GM12865 (cell line): ENCODE data around the gene MARCHF7.
"Not testable (repeated sequence)": the region's sequence is repeated elsewhere in the genome, so short reads cannot be mapped to it uniquely, and the experiment has no call there.

Source experiments
- DNase-seq: peaks from one replicate; pipeline ENCODE4 v3.0.0; 2010; ENCODE audit warnings: low read depth
- H3K4me3 ChIP-seq: 2 replicates; pipeline ENCODE4 v1.5.1; 2011; ENCODE audit warnings: mild to moderate bottlenecking, low read depth, low read length, control low read depth
- TF ChIP-seq, protein P1 (sequence below): IDR thresholded peaks from 2 replicates; pipeline ENCODE4 v1.5.1; 2011; ENCODE audit warnings: low read length, control low read depth, low read depth, inconsistent platforms; ENCODE audit not compliant: insufficient read depth; ENCODE audit errors: missing control alignments

MARCHF7 gene

DNA sequence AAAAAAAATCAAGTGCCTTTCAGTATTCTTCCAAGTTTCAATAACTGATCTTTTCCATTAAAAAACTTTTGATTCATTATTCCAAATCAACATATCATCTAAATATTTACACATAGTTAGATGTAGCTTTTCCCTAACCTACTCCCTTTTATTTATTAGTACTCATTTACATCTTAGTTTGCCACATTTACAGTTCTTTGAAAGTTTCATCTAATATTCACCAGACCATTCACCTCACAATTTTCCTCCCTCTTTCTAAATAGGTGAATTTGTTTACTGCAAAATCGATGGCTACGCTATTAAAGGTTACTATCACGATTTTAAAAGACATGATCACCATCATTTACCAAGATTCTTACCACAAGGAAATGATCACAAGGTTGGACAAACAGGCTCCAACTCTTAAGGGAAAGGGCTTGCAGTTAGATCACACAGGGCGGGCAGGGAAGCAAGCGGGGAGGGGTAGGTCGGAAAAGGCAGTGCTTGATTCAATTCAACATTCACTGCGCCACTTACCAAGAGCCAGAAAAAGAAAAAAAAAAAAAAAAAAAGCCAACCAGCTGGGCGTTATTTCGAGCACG, 654 bp upstream of the MARCHF7 start:
- no peak for DNase-seq
- TF ChIP-seq, protein P1, sequence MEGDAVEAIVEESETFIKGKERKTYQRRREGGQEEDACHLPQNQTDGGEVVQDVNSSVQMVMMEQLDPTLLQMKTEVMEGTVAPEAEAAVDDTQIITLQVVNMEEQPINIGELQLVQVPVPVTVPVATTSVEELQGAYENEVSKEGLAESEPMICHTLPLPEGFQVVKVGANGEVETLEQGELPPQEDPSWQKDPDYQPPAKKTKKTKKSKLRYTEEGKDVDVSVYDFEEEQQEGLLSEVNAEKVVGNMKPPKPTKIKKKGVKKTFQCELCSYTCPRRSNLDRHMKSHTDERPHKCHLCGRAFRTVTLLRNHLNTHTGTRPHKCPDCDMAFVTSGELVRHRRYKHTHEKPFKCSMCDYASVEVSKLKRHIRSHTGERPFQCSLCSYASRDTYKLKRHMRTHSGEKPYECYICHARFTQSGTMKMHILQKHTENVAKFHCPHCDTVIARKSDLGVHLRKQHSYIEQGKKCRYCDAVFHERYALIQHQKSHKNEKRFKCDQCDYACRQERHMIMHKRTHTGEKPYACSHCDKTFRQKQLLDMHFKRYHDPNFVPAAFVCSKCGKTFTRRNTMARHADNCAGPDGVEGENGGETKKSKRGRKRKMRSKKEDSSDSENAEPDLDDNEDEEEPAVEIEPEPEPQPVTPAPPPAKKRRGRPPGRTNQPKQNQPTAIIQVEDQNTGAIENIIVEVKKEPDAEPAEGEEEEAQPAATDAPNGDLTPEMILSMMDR = no peak
- H3K4me3 ChIP-seq = peak overlapping the region; percentile 99

DNA sequence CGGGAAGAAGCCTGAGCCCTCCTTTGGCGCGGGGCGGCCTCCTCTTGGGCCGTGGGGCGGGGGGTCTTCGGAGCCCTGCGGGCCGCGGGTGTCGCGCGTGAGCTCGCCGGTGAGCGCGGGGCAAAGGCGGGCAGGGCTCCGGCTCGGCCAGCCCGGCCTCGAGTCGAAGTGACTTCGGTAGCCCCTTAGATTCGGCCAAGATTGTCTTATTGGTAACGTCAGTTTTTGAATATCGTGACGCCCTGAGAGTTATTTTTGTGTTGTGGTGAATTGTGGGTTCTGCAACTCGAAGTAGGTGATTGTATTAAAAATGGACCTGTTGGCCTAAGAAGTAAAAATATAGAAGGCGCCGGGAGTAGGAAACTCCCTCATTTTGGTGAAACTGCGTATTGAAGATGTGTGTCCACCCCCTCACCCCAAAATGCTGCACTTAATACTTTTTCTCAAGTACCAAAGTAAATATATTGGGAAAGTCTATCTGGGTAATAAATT, 669 bp downstream of the MARCHF7 start:
- H3K4me3 ChIP-seq = peak overlapping the region; percentile 99
- TF ChIP-seq, protein P1 = no peak
- peak; percentile 53 for DNase-seq

DNA sequence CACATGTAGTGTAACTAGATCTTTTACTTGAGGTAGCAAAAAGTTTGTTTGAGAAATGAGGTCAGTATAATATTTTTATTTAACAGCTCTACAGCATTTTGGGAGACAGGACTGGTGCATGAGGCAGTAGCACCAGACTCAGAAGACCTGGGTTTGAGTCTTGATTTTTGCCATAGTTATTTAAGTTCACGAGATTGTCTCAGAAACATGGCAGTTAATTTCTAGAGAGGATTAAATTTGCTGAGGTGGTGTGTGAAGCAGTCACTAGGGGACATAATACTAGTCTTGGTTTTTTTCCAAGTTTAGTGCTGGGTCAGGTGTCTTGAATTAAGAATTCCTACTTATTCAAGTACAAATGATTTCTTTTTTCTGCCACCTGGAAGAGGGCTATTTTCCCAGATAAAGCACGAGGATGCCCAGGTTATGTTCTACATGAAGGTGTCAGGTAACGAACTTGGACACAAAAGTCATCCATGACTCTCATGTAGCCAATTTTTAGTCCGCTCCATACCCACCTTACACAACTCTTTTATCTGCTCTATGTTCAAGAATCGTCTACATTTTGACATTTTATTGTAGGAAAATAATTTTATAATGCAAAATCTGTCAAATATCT, 1.4 kb downstream of the MARCHF7 start:
- peak overlapping the region; percentile 99 for H3K4me3 ChIP-seq
- TF ChIP-seq, protein P1 = no peak
- no peak for DNase-seq

DNA sequence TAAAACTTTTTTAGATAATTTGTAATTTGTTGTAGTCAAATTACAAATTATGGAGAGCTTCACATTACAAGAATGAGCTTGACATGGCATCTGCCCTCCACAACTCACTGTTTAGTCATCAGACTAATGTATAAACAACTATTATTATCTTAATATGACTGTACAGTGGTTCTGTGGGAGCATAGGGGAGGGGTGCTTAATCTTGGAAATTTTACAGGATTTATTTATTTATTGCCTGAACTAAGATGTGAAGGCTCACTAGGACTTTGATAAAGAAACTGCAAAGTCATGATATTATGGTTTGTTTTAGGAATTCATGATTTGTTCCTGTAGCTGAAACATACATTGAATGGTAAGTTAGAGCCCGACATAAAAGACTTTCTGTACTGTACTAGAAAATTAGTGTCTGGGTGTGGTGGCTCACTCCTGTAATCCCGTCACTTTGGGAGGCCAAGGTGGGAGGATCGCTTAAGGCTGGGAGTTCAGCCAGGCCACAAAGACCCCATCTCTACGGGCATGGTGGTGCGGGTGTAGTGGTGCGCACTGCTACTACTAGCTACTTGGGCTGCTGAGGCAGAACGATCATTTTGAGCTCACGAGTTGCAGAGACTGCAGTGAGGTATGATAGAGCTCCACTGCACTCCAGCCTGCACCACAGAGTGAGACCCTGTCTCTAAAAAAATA, 2.1 kb downstream of the MARCHF7 start:
- DNase-seq = no peak
- TF ChIP-seq, protein P1 = no peak
- H3K4me3 ChIP-seq = peak overlapping the region; percentile 99

DNA sequence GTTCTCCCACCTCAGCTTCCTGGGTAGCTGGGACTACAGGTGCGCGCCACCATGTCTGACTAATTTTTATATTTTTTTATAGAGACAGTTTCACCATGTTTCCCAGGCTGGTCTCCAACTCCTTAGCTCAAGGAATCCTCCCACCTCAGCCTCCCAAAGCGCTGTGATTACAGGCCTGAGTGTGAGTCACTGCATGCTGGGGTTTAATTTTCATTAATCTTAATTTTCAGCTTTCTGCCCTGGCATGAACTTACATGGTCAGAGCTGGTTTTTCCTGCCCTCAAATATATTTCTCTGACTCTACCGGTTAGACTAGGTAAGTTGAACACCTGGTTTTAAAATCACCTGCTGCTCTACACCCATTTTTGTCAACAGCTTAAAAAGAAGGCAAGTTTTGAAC, 3.1 kb downstream of the MARCHF7 start:
- TF ChIP-seq, protein P1 = no peak
- H3K4me3 ChIP-seq = no peak overlapping the region
- DNase-seq = no peak

DNA sequence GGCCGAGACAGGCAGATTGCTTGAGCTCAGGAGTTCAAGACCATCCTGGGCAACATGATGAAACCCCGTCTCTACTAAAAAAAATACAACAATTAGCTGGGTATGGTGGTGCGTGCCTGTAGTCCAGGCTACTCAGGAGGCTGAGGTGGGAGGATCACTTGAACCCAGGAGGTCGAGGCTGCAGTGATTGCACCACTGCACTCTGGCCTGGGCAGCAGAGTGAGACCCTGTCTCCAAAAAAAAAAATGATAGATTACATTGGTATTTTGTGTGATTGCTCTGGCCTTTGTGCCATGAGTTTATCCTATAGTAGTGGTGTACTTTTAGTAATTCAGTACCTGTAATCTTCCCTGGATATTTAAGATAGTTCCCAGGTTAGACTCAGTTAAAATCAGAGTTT, 4.1 kb downstream of the MARCHF7 start:
- H3K4me3 ChIP-seq, DNase-seq: not testable (repeated sequence)

DNA sequence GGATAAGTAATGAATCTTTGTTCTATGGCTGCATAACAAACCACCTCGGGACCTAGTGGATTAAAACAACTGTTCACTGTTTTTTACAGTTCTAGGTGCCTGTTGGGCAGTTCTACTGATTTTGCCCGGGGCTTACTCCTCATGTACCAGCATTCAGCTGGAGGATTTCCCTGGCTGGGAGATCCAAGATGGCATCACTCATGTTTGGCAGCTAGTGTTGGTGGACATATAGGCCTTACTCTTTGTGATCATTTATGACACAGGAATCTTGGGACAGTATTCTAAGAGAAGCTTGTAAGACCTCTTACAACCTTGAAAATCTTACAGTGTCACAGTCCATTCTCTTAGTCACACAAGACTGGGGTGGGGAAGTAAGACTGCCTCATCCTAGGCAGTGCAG, 4.6 kb downstream of the MARCHF7 start:
- TF ChIP-seq, protein P1 = no peak
- no peak overlapping the region for H3K4me3 ChIP-seq
- DNase-seq = no peak
